Stimulated activated CD4-positive, alpha-beta T cell treated with anti-CD3 and anti-CD28 coated beads, Interleukin-4, amount 100 ng/mL, for 1 hour (primary cell): ENCODE results near the gene GRB10.

Experiments used
- DNase-seq: peaks from one replicate; pipeline ENCODE4 v3.0.0-alpha.2; 2020

GRB10 gene

GRCh38 chr7:50782375-50783208, at the start of gene GRB10:
Gene GRB10 (minus strand): TSS chr7:50782896. CDS start chr7:50732322, 50,574 bp downstream.
- peak; percentile 11 for DNase-seq

GRCh38 chr7:50828801-50829200, 46.1 kb upstream of the GRB10 start:
- no peak for DNase-seq

GRCh38 chr7:50828116-50828515, 45.4 kb upstream of the GRB10 start:
- DNase-seq = no peak

- DNase-seq = no peak
These were observed 44.6 kb upstream of the GRB10 start for GRCh38 chr7:50827281-50827680.

DNA sequence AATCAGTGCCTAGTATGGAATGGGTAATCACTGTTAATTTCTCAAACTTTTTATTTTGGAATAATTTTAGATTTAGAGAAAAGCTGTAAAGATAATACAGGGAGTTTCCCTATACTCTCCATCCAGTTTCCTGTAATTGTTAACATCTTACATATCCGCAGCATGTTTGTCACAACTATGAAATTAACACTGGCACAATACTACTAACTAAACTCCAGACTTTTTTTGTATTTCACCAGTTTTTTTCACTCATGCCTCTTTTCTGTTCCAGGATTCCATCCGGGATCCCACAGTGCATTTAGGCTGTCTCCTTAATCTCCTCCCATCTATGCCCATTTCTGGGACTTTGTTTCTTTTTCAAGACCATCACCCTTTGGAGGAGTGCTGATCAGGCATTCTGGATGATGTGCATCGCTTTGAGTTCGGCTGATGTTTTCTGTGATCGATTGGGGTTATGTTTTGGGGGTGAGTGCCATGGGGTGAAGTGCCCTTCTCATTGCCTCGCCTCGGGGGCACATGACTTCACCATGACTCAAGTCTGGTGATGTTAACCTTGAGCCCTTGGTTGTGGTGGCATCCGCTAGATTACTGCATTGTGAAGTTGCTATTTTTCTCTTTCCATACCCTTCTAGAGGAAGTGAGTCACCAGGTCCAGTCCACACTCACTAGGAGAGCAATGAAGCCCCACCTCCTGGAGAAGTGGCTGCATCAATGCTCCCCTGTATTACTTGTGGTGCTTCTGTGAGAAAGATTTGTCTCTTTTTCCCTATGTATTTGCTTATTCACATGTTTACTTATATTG, 43.9 kb upstream of the GRB10 start:
- no peak for DNase-seq

DNA sequence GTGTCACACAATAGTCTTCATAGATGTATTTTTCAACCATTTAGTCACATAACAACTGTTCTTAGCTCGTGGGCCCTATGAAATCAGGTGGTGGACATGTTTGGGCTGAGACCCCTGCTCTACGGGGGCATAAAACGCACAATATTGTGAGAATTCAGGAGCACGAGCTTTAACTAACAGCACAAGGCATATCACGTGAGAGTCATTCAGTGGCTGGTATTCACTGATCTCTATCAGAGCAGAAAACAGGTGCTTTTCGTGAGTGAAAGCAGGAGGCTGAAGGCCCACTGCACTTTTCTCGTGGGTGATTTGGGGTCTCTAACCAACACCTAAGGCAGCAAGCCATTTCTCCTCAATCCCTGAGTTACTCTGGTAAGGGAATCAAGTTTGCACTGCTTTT, 42.8 kb upstream of the GRB10 start:
- no peak for DNase-seq

- DNase-seq = no peak
These were observed 42.2 kb upstream of the GRB10 start for GRCh38 chr7:50824882-50825281.

- no peak for DNase-seq
These were observed 40.0 kb upstream of the GRB10 start for GRCh38 chr7:50822706-50823105.

GRCh38 chr7:50822110-50822509, 39.4 kb upstream of the GRB10 start:
- DNase-seq = no peak

DNA sequence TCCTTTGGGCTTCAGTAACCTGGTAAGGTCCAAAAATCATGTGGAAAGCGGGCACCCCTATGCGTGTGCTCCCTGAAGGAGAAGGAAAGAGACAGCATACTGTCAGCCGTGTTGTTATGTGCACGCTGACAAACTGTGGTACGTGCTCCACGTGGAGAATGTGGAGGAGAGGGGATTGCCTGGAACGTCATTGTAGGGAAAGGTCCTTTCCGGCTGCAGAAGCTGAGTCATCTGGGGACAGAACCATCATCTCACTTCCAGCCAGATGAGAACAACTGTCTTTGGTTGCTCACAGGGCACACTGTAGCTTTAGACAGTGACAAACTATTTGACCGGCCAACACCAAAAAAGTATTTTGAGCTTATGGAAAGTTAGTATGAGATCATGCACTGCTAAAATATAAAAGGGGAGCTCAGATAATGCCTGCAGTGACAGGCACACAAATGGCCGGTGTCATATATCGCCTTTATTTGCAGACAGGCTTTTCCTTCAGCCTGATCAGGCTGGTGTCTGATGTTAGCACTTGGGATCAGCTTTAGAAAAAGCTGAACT, 38.8 kb upstream of the GRB10 start:
- no peak for DNase-seq

GRCh38 chr7:50818324-50818723, 35.6 kb upstream of the GRB10 start:
- DNase-seq = no peak

GRCh38 chr7:50817561-50817960, 34.9 kb upstream of the GRB10 start:
- no peak for DNase-seq

DNA sequence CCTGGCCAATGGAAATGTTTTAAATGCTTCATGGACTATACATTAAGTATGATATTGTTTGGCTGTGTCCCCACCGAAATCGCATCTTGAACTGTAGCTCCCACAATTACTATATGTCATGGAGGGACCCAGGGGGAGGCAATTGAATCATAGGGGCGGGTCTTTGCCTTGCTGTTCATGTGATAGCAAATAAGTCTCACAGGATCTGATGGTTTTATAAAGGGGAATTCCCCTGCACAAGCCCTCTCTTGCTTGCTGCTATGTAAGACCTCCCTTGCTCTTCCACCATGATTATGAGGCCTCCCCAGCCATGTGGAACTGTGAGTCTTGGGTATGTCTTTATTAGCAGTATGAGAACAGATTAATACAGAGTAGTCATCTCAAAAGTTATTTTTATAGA, 32.4 kb upstream of the GRB10 start:
- no peak for DNase-seq

- DNase-seq = no peak
These were observed 31.5 kb upstream of the GRB10 start for GRCh38 chr7:50814166-50814565.

GRCh38 chr7:50812841-50813475, 30.3 kb upstream of the GRB10 start:
- DNase-seq = no peak

DNA sequence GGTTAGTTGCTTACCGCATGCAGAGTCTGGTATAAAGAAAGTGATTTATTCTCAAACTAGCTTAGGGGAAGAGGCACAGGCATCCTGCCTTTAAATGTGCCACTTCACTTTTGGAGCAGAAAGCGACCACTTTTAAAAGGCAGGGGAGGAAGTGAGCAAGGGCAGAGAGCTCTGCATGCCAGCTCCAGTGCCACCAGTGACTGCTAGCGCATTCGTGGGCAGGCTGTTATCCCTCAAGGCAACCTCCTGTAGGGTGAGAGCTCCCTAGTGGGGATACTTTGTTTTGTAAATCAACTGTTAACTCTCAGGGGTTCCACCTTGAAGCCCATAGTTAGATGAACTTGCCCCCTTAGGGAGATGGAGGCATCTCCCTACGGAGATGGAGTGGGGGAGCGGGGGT, 29.4 kb upstream of the GRB10 start:
- no peak for DNase-seq

GRCh38 chr7:50808282-50808888, 25.7 kb upstream of the GRB10 start:
- no peak for DNase-seq

- DNase-seq = no peak
These were observed 24.5 kb upstream of the GRB10 start for GRCh38 chr7:50807026-50807730.

DNA sequence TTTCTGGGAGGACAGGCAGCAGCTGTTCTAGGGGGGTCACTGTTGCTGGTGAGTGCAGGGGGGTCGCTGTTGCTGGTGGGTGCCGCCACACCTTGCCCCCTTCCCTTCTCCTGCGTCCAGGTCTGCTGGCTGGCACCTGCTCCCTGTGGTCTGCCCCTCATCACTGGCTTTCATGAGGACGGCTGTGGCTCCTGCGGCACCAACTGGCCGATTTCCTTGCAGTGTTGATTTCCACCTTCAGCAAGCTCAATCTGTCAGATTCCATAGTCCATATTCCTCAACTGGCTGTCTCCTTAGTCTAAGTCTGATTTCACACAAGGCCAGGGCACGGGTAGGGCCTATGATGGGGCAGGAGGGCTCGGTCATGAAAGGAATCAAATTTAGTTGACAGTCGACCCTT, 23.4 kb upstream of the GRB10 start:
- DNase-seq = no peak

DNA sequence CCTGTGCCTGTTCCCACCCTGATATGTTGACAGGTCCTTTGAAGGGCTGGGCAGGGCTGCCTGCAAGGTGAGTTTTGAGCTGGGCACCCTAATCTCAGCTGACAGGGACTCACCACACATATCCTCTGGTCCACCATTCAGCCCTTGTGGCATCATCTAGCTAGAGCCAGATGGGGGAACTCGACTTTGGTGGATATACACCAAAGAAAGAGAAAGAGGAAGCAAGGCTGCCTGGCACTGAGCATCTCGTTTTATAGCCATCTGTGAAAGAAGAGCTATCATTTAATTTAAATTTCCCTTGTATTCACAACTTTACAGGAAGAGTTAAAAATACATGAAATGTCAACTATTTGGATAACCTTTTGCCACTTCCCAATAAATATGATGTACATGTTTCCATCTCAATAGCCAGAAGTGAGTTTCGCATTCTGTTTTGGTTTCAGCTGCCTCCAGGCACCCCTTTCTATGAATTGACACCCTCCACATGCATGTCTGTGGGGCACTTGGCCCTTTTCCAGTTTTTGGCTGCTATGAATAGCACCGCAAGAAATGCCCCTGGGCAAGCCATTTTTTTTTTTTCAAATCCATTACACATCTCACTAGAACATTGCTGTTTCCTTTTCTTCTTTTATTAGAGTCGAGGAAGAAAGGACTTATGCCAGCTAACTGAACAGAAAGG, 22.9 kb upstream of the GRB10 start:
- DNase-seq = no peak
